ENCODE results near the gene PDE1C. TPM values are rescaled to one million over a fixed set of nuclear protein-coding genes. Genes with fewer than 3 reads are reported as not detected.
"Not testable (repeated sequence)": the region's sequence is repeated elsewhere in the genome, so short reads cannot be mapped to it uniquely, and the experiment has no call there.

The PDE1C gene
- polyA plus RNA-seq, 1 donor, result 3.0 TPM

DNA sequence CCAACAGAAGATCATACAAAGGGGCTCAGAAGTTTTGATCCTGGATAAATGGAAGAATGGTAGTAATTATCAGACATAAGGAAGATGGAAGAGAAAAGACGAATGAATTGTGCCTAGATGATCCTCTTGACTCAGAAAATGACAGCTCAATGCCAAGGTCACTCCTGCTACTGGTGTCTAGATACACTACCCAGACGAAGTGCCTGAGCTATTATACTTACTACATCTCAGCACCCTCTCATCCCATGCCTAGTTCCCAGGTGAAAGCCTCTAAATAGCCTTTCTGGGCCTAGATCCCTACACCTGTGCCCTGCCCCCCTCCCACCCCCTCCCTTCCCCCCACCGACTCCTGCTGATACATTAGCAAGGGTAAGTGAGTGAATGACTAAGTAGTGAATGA is 25.5 kb downstream of the PDE1C start:
- no peak for DNase-seq (ENCODE audit: low read depth)

GRCh38 chr7:32043688-32044087 is 26.5 kb downstream of the PDE1C start:
- no peak for DNase-seq (ENCODE audit: low read depth)

GRCh38 chr7:32042900-32043299 is 27.3 kb downstream of the PDE1C start:
- no peak for DNase-seq (ENCODE audit: low read depth)

- no peak for DNase-seq (ENCODE audit: low read depth)
These were observed 31.0 kb downstream of the PDE1C start for GRCh38 chr7:32039000-32039756.

GRCh38 chr7:32037650-32038198 is 32.5 kb downstream of the PDE1C start:
- DNase-seq (ENCODE audit: low read depth), result no peak

DNA sequence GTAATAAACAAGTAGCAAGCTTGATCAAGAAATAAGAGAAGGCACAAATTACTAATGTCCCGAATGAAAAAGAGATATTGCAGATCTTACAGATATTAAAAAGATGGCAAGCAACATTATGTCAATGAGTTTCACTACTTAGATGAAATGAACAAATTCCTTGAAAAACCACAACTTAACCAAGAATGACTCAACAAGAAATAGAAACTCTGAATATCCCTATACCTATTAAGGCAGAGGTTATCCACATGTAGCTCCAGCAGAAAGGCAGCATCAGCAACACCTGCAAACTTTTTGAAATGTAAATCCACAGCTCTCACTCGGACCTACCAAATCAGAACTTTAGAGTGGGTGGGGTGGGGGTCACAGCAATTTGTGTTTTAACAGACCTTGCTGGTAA is 33.6 kb downstream of the PDE1C start:
- no peak for DNase-seq (ENCODE audit: low read depth)

GRCh38 chr7:32034052-32034451 is 36.2 kb downstream of the PDE1C start:
- DNase-seq (ENCODE audit: low read depth), result no peak

DNA sequence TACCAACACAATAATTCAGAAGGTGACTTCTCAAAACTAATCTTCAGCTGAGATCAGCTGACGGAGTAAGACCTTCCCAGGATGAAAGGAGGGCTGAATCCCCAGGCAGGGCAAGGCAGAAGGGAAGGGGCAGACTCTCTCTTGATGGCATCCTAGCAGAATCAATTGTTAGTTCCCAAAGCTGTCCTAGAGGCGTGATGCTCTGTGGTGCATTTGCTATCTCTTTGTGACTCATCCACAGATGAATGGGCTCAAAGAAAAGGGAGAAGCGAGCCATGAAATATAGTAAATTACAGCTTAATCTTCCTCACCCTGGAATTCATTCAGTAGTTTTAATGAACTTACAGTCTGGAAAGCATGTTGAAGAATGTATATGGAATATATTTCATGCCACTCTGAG is 37.2 kb downstream of the PDE1C start:
- no peak for DNase-seq (ENCODE audit: low read depth)

- no peak for DNase-seq (ENCODE audit: low read depth)
These were observed 38.0 kb downstream of the PDE1C start for GRCh38 chr7:32032211-32032610.

- DNase-seq (ENCODE audit: low read depth), result no peak
These were observed 39.1 kb downstream of the PDE1C start for GRCh38 chr7:32030904-32031692.

DNA sequence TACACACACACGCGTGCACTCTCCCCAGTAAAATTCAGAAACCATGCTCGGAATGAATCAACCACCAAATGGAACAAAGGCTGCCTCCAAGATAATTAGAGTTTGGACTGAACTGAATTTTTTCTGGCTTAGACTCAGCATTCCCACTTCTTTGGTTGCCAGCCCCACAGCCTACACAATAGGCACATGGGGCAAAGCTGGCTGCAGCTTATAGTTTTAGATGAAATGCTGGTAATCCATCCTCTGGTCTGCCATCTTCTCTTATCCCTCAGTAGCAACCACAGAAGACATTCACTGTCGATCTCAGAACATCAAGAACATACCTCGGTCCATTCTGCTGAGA is 44.2 kb downstream of the PDE1C start:
- no peak for DNase-seq (ENCODE audit: low read depth)

- DNase-seq (ENCODE audit: low read depth), result no peak
These were observed 44.7 kb downstream of the PDE1C start for GRCh38 chr7:32025381-32026082.

DNA sequence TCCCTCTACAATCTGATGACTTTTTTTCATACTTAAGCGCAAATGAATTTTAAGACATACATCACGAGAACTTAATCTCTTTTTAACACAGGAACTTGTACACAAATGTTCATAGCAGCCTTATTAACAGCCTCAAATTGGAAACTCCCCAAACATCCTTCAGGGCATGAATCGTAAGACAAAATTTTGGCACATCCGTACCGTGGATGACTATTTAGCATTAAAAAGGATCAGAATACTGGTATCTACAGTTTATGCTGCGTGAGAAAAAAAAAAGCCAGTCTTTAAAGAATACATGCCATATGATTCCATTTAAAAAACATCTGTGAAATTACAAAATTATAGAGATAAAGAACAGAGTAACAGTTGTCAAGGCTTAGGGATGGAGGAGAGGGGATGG is 46.8 kb downstream of the PDE1C start:
- DNase-seq (ENCODE audit: low read depth), result no peak

GRCh38 chr7:32022966-32023365 is 47.2 kb downstream of the PDE1C start:
- DNase-seq (ENCODE audit: low read depth), result no peak

GRCh38 chr7:32020551-32021159 is 49.6 kb downstream of the PDE1C start:
- DNase-seq (ENCODE audit: low read depth), result no peak

GRCh38 chr7:32018845-32019578 is 51.2 kb downstream of the PDE1C start:
- DNase-seq (ENCODE audit: low read depth), result no peak

DNA sequence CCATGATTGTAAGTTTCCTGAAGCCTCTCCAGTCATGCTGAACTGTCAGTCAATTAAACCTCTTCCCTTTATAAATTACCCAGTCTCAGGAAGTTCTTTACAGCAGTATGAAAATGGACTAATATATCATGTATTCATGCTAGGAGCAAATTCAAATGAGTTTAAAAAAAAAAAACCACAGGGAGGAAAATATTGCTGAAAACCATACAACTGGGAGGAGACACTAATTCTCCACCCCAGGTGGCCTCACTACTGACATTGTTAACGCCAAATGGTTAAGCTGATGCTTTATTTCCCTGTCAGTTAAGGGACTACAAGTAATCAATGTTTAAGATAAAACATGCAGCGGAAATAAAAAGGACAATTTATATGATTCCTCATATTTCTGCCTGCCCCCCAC is 55.1 kb downstream of the PDE1C start:
- DNase-seq (ENCODE audit: low read depth), result no peak

DNA sequence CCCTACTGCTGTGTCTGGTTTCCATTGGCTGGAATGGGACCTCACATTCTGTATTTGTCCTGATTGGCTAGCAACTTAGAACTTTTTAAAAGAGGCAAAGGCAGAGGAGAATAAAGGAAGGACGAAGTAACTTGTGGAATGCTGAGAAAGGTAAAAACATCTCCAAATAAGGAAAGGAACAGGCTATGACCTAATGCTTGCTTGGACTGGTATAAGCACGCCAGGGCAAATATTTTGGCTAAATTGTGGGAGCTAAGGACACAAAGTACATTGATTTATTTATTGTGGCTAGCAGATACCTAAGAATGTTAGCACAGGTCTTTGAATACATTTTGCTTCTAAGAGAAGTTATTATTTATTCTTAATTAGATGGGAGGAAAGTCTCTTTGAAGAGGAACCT is 56.7 kb downstream of the PDE1C start:
- DNase-seq (ENCODE audit: low read depth), result not testable (repeated sequence)

- no peak for DNase-seq (ENCODE audit: low read depth)
These were observed 64.6 kb downstream of the PDE1C start for GRCh38 chr7:32005577-32005976.

DNA sequence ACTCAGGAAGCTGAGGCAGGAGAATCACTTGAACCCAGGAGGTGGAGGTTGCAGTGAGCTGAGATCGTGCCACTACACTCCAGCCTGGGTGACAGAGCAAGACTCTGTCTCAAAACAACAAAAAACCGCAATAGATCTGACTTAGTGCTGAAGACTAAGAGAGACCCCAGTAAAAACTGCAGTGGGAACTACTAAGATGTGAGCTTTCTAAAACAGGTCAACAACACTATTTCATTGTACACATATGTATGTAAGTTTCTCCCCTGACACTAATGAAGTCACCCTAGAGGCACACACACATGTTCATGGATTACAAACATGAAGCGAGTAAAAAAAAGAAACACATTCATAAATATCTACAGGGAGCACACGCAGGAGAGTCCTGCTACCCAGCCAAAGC is 68.3 kb downstream of the PDE1C start:
- DNase-seq (ENCODE audit: low read depth), result no peak

DNA sequence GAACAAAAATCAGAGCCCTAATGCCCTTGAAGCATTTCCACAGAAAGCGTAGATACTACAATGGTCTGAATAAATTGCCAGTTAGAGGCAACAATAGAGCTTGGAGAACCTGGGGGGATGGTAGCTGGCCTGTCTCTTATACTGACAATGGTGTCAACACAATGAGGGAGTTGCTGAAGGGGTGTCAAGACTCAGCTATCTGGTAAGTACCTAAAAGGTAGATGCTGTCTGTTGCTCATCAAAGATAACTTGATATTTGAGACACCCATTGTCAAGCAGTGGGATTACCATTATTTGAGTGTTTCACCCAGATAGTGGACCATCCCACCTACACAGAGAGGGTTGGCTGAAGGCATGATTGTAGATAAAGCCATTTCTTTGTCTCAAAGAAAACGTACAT is 72.8 kb downstream of the PDE1C start:
- no peak for DNase-seq (ENCODE audit: low read depth)
